ENCODE results near the gene FAM240B.

The FAM240B gene

DNA sequence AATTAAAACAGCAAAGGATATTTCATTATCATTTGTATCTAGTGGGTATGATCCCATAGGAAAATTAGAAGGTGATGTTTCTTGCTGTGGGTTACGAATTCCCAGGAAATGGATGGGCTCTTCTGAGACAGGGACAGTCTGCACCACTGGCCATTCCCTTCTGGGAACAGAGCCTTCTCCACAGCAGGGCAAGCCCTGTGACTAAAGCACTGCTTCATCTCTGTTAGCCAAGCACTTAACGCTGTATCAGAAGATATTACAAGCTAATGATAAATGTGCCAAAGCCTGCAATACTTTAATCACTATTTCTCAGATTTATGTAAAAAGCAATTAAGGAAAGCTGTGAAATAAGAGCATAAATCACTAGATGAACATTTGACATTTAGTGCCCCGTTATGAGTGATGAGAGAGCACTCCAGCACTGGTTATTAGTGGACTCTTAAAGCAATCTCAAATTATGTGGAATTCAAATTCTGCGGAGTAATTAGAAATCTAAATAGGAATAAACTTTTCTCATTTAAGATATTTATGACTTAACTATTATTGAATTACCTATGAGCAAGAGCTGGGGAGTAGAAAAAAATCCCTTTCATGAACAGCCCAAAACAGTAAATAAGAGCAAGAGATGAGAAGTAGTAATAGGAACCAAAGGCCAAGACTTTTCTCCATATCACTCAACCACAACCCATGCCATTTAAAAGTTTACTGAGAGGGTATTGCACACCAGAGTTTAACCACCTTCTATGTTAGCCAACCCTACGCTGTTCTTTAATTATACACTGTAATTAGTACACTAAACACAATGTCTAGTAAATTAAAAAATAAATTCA lies 49.2 kb downstream of the FAM240B start:
- DNase-seq (ENCODE audit: low spot score) (no peak), FAIRE-seq (no peak)

DNA sequence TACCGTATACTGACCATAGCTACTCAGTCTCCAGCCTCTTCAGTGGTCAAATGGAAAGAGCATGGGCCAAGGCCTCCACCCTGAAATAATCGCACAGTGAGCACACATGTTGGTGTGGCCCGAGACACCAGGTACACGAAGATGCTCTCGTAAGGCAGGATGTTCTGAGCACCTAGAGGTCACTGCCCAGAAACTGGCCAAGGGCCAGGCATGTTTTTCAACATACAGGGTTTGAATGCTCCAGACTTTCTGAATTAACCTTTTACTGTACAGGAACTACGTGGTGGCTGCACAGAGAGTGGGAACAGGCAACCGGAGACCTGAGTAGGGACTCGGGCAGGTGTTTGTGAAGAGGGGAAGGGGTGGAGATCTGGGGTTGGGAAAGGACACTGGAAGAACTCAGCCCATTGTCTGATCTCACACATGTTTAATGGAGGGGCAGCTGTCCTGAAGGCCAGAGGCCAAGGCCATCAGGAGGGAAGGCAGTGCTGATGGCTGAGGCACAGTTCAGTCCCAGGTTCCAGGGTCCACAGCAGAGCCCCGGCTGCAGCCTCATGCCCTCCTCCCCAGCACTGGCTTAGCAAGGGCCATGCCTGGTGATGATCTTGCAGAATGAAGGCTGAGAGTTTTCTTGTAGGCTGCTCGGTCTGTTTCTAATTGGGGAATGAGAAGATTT lies 51.0 kb downstream of the FAM240B start:
- FAIRE-seq (no peak), DNase-seq (ENCODE audit: low spot score) (no peak)

DNA sequence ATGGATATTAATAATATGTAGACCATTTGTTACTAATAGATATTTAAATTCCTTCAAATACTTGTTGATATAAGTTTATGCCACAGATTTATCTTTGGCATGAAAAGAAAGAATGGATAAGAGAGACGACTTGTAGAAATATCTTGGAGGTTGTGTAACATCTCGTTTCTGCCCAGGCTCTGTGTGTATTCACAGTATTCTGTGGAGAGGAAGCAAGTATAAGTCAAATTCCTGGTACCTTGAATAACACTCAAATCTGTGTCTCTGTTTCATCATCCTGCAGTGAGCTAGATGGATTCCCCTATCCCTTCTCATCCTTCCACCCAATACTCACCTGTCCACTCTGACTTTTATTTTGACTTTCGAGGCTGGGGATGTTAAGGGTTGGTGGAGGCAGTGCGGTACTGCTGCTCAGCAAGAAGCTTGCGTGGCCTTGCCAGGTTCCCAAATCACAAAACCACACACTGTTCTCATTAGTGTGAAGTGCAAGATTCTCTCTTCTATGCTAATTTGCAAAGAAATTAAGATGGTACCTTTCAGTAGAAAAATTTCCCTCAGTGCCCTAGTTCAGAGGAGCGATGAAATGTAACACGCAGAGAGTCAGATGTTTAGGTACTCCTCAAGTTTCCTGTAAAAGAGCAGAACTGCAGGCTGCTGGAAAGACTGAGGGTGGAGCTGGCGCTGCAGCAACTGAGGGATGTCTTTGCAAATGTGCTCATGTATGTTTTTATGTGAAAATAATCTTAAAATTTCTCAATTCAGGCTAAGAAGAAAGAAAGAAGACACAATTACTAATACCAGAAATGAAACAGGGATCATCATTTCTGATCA lies 57.0 kb downstream of the FAM240B start:
- DNase-seq (ENCODE audit: low spot score), result no peak
- no peak for FAIRE-seq

DNA sequence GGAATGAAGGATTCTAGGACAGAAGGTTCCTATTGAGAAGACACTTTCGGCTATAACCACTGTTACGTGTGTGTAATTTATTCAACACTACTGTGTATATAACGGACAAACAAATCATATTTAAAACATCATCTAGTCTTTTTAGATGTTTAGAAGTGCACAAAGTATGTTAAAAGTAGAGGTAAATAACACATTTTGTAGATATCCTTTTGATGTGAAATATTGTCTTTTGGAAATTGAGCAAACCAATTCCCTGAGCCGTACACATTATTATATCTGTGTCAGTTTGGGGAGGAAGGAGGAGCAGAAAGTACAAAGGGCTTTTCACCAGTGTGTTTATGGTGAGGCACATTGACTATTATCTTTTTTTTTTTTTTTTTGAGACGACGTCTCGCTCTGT lies 60.4 kb downstream of the FAM240B start:
- DNase-seq (ENCODE audit: low spot score) (no peak), FAIRE-seq (no peak)

DNA sequence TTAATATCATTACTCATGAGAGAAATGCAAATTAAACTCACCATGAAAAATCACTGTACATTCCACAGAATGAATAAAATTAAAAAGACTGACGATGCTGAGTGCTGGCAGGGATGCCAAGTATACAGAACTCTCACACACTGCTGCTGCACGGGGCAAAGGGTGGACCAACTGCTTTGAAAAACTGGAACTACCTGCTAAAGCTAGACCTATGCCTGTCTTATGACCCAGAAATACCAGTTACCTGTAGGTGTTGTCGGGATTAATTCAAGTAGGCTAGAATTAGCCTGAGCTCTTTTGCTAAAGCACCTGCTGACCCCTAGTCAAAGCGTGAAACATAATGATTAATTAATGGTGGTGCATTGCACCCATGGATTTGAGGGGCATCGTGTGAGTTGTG lies 63.0 kb downstream of the FAM240B start:
- FAIRE-seq, result no peak

DNA sequence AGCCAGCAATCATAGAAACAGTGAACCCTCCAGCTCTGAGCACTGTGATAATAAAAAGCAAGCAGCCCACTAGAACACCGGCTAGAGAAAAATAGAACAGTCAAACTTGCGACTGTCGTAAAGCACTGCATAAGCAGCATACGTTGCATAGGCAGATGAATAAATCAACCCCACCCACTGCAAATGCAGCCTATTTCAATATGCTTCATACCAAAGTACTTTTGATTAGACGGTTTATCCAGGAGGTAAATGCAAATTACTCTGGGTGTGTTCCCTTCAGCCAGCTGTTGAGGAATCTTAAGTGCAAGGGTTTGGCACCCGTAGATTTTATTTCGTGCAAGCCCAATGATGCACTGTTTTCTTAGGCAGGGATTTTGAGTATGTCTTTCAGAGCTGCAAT lies 67.4 kb downstream of the FAM240B start:
- no peak for DNase-seq (ENCODE audit: low spot score)

More for the DNA sequence above, 63.0 kb downstream of the FAM240B start:
- DNase-seq (ENCODE audit: low spot score), result no peak

DNA sequence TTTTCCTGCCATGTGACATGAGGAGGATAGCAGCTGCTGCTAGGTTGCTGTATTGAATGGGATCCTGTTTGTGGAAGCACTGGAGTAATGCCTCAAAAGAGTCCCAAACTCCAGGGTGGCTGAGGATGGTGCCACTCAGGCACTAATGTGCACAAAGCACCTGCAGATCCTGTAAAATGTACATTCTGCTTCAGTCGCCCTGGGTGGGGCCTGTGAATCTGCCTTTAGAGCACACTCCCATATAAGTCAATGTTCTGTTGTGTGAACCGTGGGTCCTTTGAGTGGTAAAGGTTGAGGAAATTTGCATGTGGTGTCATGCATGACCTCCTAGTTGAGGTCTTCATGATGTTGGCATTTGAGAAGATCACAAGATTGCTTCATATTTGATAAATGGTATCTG lies 67.9 kb downstream of the FAM240B start:
- DNase-seq (ENCODE audit: low spot score) (no peak), FAIRE-seq (no peak)

More for the DNA sequence above, 67.4 kb downstream of the FAM240B start:
- no peak for FAIRE-seq

DNA sequence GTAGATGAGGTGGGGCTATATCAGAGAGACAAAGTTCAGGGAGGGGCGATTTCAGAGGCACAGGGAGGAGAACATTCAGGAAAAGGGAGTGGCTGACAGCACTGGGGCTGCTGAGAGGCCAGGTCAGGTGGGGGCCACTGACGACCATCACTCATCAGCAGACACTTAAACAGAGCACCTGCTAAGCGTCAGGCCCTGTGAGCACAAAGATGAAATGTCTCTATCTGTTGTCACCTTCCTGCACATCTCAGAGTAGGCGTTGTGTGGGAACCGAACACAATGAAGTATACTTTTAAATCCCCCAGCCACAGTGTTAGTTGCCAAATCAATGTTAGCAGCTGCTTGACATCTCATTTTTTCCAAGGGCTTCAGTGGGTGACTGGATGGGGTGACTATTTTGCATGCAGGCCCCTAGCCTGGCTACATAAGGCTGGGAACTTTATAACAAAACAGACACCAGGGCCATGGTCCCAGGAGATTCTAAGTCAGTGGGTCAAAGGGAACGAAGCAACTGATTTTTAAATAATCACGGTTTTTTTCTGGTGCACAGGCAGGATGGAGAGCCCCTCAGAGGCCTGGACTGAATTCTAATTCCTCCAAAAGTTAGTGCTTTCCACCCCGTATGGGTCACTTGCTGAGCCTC lies 68.4 kb downstream of the FAM240B start:
- no peak for FAIRE-seq

DNA sequence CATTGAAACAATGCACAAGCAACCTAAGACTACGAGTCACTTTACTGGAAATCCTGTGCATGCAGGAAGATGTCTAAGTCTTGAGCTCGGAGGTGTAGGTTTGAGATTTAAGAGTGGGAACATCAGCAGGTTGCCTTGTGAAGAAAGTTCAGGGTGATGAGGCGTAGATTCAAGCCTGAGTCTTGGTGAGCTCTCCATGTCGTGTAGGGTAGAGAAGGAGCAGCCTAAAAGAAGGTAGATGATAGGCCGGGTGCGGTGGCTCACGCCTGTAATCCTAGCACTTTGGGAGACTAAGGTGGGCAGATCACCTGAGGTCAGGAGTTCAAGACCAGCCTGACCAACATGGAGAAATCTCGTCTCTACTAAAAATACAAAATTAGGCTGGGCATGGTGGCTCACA lies 69.4 kb downstream of the FAM240B start:
- no peak for DNase-seq (ENCODE audit: low spot score)

More for the DNA sequence above, 68.4 kb downstream of the FAM240B start:
- no peak for DNase-seq (ENCODE audit: low spot score)

DNA sequence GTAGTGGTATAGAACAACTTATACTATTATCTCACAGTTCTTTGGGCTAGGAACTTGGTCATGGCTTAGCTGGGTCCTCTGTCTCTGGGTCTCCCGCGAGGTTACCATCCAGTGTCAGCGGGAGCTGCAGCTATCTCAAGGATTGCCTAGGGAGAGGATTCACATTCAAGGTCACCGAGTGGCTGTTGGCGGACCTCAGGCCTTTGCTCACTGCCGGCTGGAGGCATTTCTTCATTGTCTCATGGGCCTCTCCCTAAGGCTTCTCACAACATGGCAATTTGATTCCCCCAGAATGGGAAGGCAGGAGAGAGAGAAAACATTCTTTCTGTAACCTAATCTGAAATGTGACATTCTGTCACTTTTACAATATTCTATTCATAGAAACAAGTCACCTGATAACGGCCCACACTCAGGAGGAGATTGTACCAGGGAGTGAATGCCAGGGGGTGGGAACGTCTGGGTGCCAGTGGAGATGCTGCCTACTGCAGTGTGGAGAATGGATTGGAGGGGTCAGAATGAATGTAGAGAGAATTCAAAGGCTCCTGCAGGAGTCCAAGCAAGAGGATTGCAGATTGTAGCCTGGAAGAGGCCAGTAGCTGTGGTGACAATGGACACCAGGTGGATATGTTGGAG lies 70.1 kb downstream of the FAM240B start:
- no peak for FAIRE-seq
- DNase-seq (ENCODE audit: low spot score), result no peak

More for the DNA sequence above, 69.4 kb downstream of the FAM240B start:
- no peak for FAIRE-seq

DNA sequence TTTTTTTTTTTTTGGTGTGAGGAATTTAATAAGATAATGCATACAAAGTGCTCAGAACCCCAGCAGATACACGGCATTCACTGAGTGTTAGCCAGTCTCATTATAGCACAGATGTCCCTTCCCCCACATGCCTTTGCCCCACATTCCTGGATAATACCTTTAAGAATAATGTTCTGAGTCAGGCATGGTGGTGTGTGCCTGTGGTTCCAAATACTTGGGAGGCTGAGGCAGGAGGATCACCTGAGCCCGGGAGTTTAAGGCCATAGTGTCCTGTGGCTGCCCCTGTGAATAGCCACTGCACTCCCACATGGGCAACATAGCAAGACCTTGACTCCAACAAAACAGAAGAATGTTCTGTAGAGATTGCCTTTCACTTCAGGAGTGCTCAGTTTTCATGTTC lies 75.3 kb downstream of the FAM240B start:
- DNase-seq (ENCODE audit: low spot score) (no peak), FAIRE-seq (no peak)
